Mesenchymal stem cell (in vitro differentiated cells and primary cell): ENCODE results near the gene PSMC6. TPM values are rescaled to one million over a fixed set of nuclear protein-coding genes. Genes with fewer than 3 reads are reported as not detected.

Experiments used
- DNase-seq: peaks from one replicate; pipeline ENCODE4 v3.0.0-alpha.2; 2013
- H2AFZ ChIP-seq: one replicate; pipeline ENCODE4 v1.6.1; 2013; ENCODE audit warnings: low read depth, mild to moderate bottlenecking, control low read depth, inconsistent platforms, low read length, moderate library complexity
- H2AK5ac ChIP-seq: 2 replicates; pipeline ENCODE4 v1.6.1; 2013; ENCODE audit warnings: low read length, moderate library complexity, mild to moderate bottlenecking, inconsistent platforms; ENCODE audit not compliant: severe bottlenecking
- H2BK120ac ChIP-seq: one replicate; pipeline ENCODE4 v1.6.1; 2013; ENCODE audit warnings: low read depth, mild to moderate bottlenecking, inconsistent platforms, low read length, moderate library complexity
- H2BK12ac ChIP-seq, 2 experiments: one replicate each; pipeline ENCODE4 v1.6.1; 2013; ENCODE audit warnings: inconsistent platforms in 2 of 2, low read length in 2 of 2, mild to moderate bottlenecking in 2 of 2, moderate library complexity in 2 of 2, control low read depth in 1 of 2
- H2BK15ac ChIP-seq: one replicate; pipeline ENCODE4 v1.6.1; 2013; ENCODE audit warnings: mild to moderate bottlenecking, low read depth, inconsistent platforms; ENCODE audit not compliant: poor library complexity, severe bottlenecking
- H2BK5ac ChIP-seq: 2 replicates; pipeline ENCODE4 v1.6.1; 2013; ENCODE audit warnings: low read depth, mild to moderate bottlenecking, low read length, control low read depth, inconsistent platforms; ENCODE audit not compliant: poor library complexity, severe bottlenecking
- H3K14ac ChIP-seq, 2 experiments: one replicate each; pipeline ENCODE4 v1.6.1; 2013; ENCODE audit warnings: inconsistent platforms in 2 of 2, low read length in 2 of 2, control low read depth in 1 of 2, mild to moderate bottlenecking in 1 of 2, moderate library complexity in 1 of 2
- H3K18ac ChIP-seq, 2 experiments: one replicate each; pipeline ENCODE4 v1.6.1; 2013; ENCODE audit warnings: inconsistent platforms in 2 of 2, low read length in 2 of 2, control low read depth in 1 of 2, low read depth in 1 of 2, mild to moderate bottlenecking in 1 of 2
- H3K23ac ChIP-seq, 2 experiments: one replicate each; pipeline ENCODE4 v1.6.1; 2013; ENCODE audit warnings: inconsistent platforms in 2 of 2, low read length in 2 of 2, mild to moderate bottlenecking in 2 of 2, moderate library complexity in 2 of 2, control low read depth in 1 of 2
- H3K27ac ChIP-seq: 2 replicates; pipeline ENCODE4 v1.5.1; 2013; ENCODE audit warnings: mild to moderate bottlenecking, moderate library complexity, low read length, control low read depth, inconsistent platforms; ENCODE audit not compliant: poor library complexity, severe bottlenecking
- H3K27me3 ChIP-seq, 2 experiments: 2 replicates each; pipeline versions ENCODE4 v1.6.1 to v1.7.0; 2013; ENCODE audit warnings: low read length in 2 of 2, mild to moderate bottlenecking in 2 of 2, moderate library complexity in 2 of 2, control low read depth in 1 of 2, inconsistent platforms in 1 of 2; ENCODE audit not compliant: control insufficient read depth in 1 of 2, insufficient read depth in 1 of 2
- H3K36me3 ChIP-seq, 2 experiments: 2 replicates each; pipeline versions ENCODE4 v1.6.1 to v1.7.0; 2013; ENCODE audit warnings: low read length in 2 of 2, control low read depth in 1 of 2, inconsistent platforms in 1 of 2, low read depth in 1 of 2, mild to moderate bottlenecking in 1 of 2; ENCODE audit not compliant: insufficient read depth in 2 of 2, control insufficient read depth in 1 of 2
- H3K4ac ChIP-seq, 2 experiments: one replicate each; pipeline ENCODE4 v1.6.1; 2013; ENCODE audit warnings: inconsistent platforms in 2 of 2, low read length in 2 of 2, mild to moderate bottlenecking in 2 of 2, moderate library complexity in 2 of 2, control low read depth in 1 of 2, low read depth in 1 of 2
- H3K4me1 ChIP-seq: 2 replicates; pipeline ENCODE4 v1.6.1; 2013; ENCODE audit warnings: low read depth, low read length, control low read depth; ENCODE audit not compliant: control insufficient read depth, insufficient read depth
- H3K4me2 ChIP-seq: 2 replicates; pipeline ENCODE4 v1.6.1; 2013; ENCODE audit warnings: low read length, mild to moderate bottlenecking, inconsistent platforms; ENCODE audit not compliant: poor library complexity, severe bottlenecking
- H3K4me3 ChIP-seq, 2 experiments: 2 replicates each; pipeline versions ENCODE4 v1.5.1 to v1.7.0; 2013; ENCODE audit warnings: low read length in 2 of 2, mild to moderate bottlenecking in 2 of 2, control low read depth in 1 of 2, low read depth in 1 of 2; ENCODE audit not compliant: insufficient read depth in 1 of 2
- H3K79me1 ChIP-seq: replicated peaks from 2 replicates; pipeline ENCODE4 v1.6.1; 2013; ENCODE audit warnings: mild to moderate bottlenecking, control low read depth, low read length, inconsistent platforms; ENCODE audit not compliant: poor library complexity, severe bottlenecking
- H3K9ac ChIP-seq: 2 replicates; pipeline ENCODE4 v1.7.0; 2013; ENCODE audit warnings: mild to moderate bottlenecking, low read length, moderate library complexity
- H3K9me3 ChIP-seq: 2 replicates; pipeline ENCODE4 v1.7.0; 2013; ENCODE audit warnings: mild to moderate bottlenecking, low read length; ENCODE audit not compliant: control insufficient read depth
- H4K8ac ChIP-seq: one replicate; pipeline ENCODE4 v1.6.1; 2013; ENCODE audit warnings: inconsistent platforms, mild to moderate bottlenecking, low read length, moderate library complexity
- H4K91ac ChIP-seq: one replicate; pipeline ENCODE4 v1.6.1; 2013; ENCODE audit warnings: mild to moderate bottlenecking, low read length, inconsistent platforms
- WGBS: methylation state at CpG from one replicate; pipeline ENCODE4 v1.1.7; 2013; ENCODE audit warnings: mixed read lengths; 5-methylcytosine and 5-hydroxymethylcytosine counted together
- polyA plus RNA-seq, 2 experiments: library from polyadenylated mRNA; stranded (reverse); fragments of 200-250 nt; gene quantifications; one replicate each; pipeline ENCODE4 v1.2.3, GENCODE V29; 2013

PSMC6 gene
- 62.7 TPM for polyA plus RNA-seq (2013, experiment 1 of 2)
- 66.8 TPM for polyA plus RNA-seq (2013, experiment 2 of 2)

DNA sequence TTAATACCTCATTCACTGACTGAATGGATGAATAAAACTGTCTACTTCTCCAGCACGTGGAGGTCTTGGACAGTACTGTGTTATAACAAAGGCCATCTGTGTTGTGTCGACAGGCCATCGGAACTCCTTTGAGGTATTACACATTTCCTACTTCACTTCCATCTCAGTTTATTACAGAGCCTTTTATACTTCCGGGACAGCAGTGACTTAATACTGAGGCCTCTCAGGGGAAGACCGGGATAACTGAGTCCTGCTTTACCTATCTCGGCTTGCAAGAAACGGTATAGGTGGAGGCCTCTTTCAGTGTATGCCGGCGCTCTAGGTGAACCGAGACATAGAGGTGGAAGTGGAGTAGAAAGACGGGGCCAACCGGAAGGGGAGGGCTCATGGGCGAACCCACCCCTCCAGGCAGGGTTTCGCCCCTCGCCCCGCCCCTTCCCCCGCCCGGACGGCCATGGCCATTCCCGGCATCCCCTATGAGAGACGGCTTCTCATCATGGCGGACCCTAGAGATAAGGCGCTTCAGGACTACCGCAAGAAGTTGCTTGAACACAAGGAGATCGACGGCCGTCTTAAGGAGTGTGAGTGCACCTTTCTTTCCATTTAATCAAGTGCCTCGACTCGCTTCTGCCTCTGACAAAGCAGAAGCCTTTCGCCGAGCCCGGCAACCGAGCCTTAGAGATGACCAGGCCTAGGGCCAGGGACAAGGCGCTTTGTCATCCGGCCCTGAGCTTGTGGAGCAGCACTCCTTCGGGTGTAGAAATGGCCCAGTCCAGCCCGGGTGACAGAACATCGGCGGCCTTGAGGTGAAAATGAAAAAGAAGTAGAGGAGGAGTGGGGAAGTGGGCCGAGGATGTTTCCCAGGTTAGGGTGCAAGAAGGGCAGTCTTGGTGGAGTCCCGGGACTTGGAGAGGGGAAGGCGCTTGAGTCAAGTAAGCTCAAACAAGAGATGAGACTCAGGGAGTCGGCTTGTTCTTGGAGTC is at the start of gene PSMC6:
Gene PSMC6 (plus strand): TSS at position 477 of the 983 bp plus-strand sequence. CDS start 20 bp downstream, at position 497.
- Histone ChIP-seq H3K18ac (peak within 1 kb of the TSS; percentile 47 to 75), H2AFZ (peak within 1 kb of the TSS; percentile 89), H3K4ac (peak within 1 kb of the TSS; percentile 35 to 97), H2AK5ac (no peak within 1 kb of the TSS), H2BK5ac (no peak within 1 kb of the TSS), H4K91ac (peak within 1 kb of the TSS; percentile 12), H2BK12ac (no peak within 1 kb of the TSS), H3K36me3 (peaks cover 2 to 34% of the 10 kb centered on the region in 2 experiments), H4K8ac (peak within 1 kb of the TSS; percentile 80), H3K4me3 (peak within 1 kb of the TSS; percentile 75 to 93), H3K79me1 (no peaks in the 10 kb centered on the region), H3K23ac (peak within 1 kb of the TSS in 1 of 2 experiments; percentile 63), H3K27ac (peak within 1 kb of the TSS; percentile 78), H2BK120ac (no peak within 1 kb of the TSS), H3K4me2 (peak within 1 kb of the TSS; percentile 68), H2BK15ac (no peak within 1 kb of the TSS), H3K9me3 (no peaks in the 10 kb centered on the region), H3K9ac (peak within 1 kb of the TSS; percentile 95), H3K4me1 (no peaks in the 10 kb centered on the region), H3K14ac (peak within 1 kb of the TSS in 1 of 2 experiments; percentile 92), H3K27me3 (no peaks in the 10 kb centered on the region)
- DNase-seq = peak; percentile 95
- WGBS = 1% methylated on average over 43 of the region's 43 CpGs

DNA sequence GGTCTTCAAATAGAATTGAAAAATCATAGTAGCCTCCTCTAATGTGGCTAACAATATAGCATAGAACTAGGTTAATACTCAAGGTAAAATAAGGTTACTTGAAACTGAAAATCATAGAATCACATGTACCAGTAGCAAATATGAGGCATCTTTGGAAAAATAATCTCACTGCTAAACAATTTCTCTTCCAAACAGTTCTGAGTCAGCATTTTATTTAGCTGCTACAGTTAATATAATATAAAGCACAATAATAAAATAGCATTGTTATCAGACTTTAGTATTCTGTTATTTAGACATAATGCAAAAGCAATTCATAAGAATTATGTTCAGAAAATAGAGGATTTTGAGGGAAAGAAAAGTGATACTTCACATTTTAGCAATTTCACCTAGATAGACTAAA is 46.7 kb upstream of the PSMC6 start:
- Histone ChIP-seq H3K9me3 (no peaks in the 10 kb centered on the region), H2AK5ac (no peak overlapping the region), H3K9ac (no peak overlapping the region), H2AFZ (no peak overlapping the region), H4K8ac (no peak overlapping the region), H2BK15ac (no peak overlapping the region), H2BK12ac (no peak overlapping the region), H3K79me1 (peaks cover 2% of the 10 kb centered on the region), H3K27me3 (no peaks in the 10 kb centered on the region), H3K23ac (no peak overlapping the region), H3K4ac (no peak overlapping the region), H3K14ac (no peak overlapping the region), H3K27ac (no peak overlapping the region), H4K91ac (no peak overlapping the region), H2BK120ac (no peak overlapping the region), H3K36me3 (peaks cover 0 to 46% of the 10 kb centered on the region in 2 experiments), H2BK5ac (no peak overlapping the region), H3K4me1 (no peaks in the 10 kb centered on the region), H3K18ac (no peak overlapping the region), H3K4me2 (no peak overlapping the region), H3K4me3 (no peak overlapping the region)
- DNase-seq = no peak

GRCh38 chr14:52660832-52661231 is 46.2 kb upstream of the PSMC6 start:
- Histone ChIP-seq H4K91ac (no peak overlapping the region), H2BK5ac (no peak overlapping the region), H3K4ac (no peak overlapping the region), H4K8ac (no peak overlapping the region), H2BK12ac (no peak overlapping the region), H2BK15ac (no peak overlapping the region), H3K27me3 (no peaks in the 10 kb centered on the region), H2AK5ac (no peak overlapping the region), H3K79me1 (peaks cover 2% of the 10 kb centered on the region), H3K4me3 (no peak overlapping the region), H3K23ac (no peak overlapping the region), H2AFZ (no peak overlapping the region), H3K36me3 (peaks cover 0 to 46% of the 10 kb centered on the region in 2 experiments), H3K27ac (no peak overlapping the region), H3K14ac (no peak overlapping the region), H2BK120ac (no peak overlapping the region), H3K4me2 (no peak overlapping the region), H3K18ac (no peak overlapping the region), H3K9me3 (no peaks in the 10 kb centered on the region), H3K4me1 (no peaks in the 10 kb centered on the region), H3K9ac (no peak overlapping the region)
- no peak for DNase-seq
- 88% methylated on average over 1 of the region's 1 CpG for WGBS

GRCh38 chr14:52661314-52661713 is 45.7 kb upstream of the PSMC6 start:
- WGBS = no CpG with 5 or more reads among the region's 2 CpGs

More at GRCh38 chr14:52661314-52661713, 45.7 kb upstream of the PSMC6 start:
- H3K36me3 ChIP-seq = peaks cover 0 to 50% of the 10 kb centered on the region in 2 experiments
- H4K91ac ChIP-seq = no peak overlapping the region
- H3K4ac ChIP-seq = no peak overlapping the region
- H4K8ac ChIP-seq = no peak overlapping the region
- H3K18ac ChIP-seq = no peak overlapping the region
- no peaks in the 10 kb centered on the region for H3K4me1 ChIP-seq
- peaks cover 2% of the 10 kb centered on the region for H3K79me1 ChIP-seq
- H2BK15ac ChIP-seq = no peak overlapping the region
- H3K27ac ChIP-seq = no peak overlapping the region
- H3K4me2 ChIP-seq = no peak overlapping the region
- H3K23ac ChIP-seq = no peak overlapping the region
- H2BK5ac ChIP-seq = no peak overlapping the region
- no peaks in the 10 kb centered on the region for H3K27me3 ChIP-seq
- no peak overlapping the region for H2BK12ac ChIP-seq
- no peak overlapping the region for H3K4me3 ChIP-seq
- no peak overlapping the region for H2AK5ac ChIP-seq
- H2BK120ac ChIP-seq = no peak overlapping the region
- H3K9me3 ChIP-seq = no peaks in the 10 kb centered on the region
- no peak overlapping the region for H3K14ac ChIP-seq
- H3K9ac ChIP-seq = no peak overlapping the region
- no peak overlapping the region for H2AFZ ChIP-seq
- DNase-seq = no peak
